ENCODE measurements around the gene LTA.

DNA sequence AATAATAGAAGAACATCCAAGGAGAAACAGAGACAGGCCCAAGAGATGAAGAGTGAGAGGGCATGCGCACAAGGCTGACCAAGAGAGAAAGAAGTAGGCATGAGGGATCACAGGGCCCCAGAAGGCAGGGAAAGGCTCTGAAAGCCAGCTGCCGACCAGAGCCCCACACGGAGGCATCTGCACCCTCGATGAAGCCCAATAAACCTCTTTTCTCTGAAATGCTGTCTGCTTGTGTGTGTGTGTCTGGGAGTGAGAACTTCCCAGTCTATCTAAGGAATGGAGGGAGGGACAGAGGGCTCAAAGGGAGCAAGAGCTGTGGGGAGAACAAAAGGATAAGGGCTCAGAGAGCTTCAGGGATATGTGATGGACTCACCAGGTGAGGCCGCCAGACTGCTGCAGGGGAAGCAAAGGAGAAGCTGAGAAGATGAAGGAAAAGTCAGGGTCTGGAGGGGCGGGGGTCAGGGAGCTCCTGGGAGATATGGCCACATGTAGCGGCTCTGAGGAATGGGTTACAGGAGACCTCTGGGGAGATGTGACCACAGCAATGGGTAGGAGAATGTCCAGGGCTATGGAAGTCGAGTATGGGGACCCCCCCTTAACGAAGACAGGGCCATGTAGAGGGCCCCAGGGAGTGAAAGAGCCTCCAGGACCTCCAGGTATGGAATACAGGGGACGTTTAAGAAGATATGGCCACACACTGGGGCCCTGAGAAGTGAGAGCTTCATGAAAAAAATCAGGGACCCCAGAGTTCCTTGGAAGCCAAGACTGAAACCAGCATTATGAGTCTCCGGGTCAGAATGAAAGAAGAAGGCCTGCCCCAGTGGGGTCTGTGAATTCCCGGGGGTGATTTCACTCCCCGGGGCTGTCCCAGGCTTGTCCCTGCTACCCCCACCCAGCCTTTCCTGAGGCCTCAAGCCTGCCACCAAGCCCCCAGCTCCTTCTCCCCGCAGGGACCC lies 2.3 kb downstream of the LTA start:
- no peak for TF ChIP-seq POLR2A (IDR thresholded peaks at IDR 0.05)
- no peak for TF ChIP-seq EP300 (IDR thresholded peaks at IDR 0.05)
